Neural cell (in vitro differentiated cells): Measurements from ENCODE around the gene LAP3. TPM values are rescaled to one million over a fixed set of nuclear protein-coding genes. Genes with fewer than 3 reads are reported as not detected.

ENCODE experiments used
- polyA plus RNA-seq: library from polyadenylated mRNA; depleted of rRNA; stranded (reverse); fragments of >200 nt; gene quantifications from 2 replicates; pipeline ENCODE4 v1.2.3, GENCODE V29; 2014

The LAP3 gene
- polyA plus RNA-seq, 1 donor from 2014 or later: 36.9 TPM

Other genes with a start within 250 kb of the LAP3 start
- 36.8 and 37.3 TPM in 2 replicates for gene QDPR, start 65.1 kb upstream of the LAP3 start, polyA plus RNA-seq
- not detected in 2 replicates for gene CLRN2, start 62.0 kb upstream of the LAP3 start, polyA plus RNA-seq
- gene MED28, start 37.4 kb downstream of the LAP3 start, polyA plus RNA-seq: 31.8 and 33.7 TPM in 2 replicates
- gene FAM184B, start 204.4 kb downstream of the LAP3 start, polyA plus RNA-seq: 0.10 TPM in 1 of 2 replicates, not detected in the other
- gene DCAF16, start 233.6 kb downstream of the LAP3 start, polyA plus RNA-seq: 38.0 and 41.3 TPM in 2 replicates
- 2.8 and 3.1 TPM in 2 replicates for gene NCAPG, start 233.8 kb downstream of the LAP3 start, polyA plus RNA-seq